H1 (cell line): ENCODE results near the gene PROZ. TPM values are rescaled to one million over a fixed set of nuclear protein-coding genes. Genes with fewer than 3 reads are reported as not detected.

ENCODE experiments used
- ATF3 ChIP-seq: IDR thresholded peaks from 2 replicates; pipeline ENCODE4 v1.6.1; 2011; ENCODE audit warnings: low read depth, mild to moderate bottlenecking, low read length; ENCODE audit not compliant: insufficient read depth
- TEAD4 ChIP-seq: IDR thresholded peaks from 2 replicates; pipeline ENCODE4 v1.6.1; 2012; ENCODE audit warnings: low read depth, low read length, inconsistent platforms, mixed read lengths
- polyA plus RNA-seq, 7 experiments: library from polyadenylated mRNA; depleted of rRNA in 3 of 7; stranded (reverse) in 5 of 7; unstranded in 2 of 7; fragments of >200 nt in 5 of 7; fragments of 200-250 nt in 2 of 7; gene quantifications; 1 replicate in 5 of 7; 2 replicates in 1 of 7; 4 replicates in 1 of 7; pipeline versions ENCODE4 v1.2.1 to v1.2.3, GENCODE V29; 2011 to 2013; ENCODE audit warnings: missing spikeins in 2 of 7, mixed read lengths in 2 of 7
- total RNA-seq: library from RNA; stranded (reverse); fragmentation: NEBNext Ultra II Directional; extraction: Animal tissue kit (Norgen Biotek cat#: 25700); gene quantifications from 2 replicates; pipeline ENCODE4 v1.2.1, GENCODE V29; 2021

Gene PROZ
- total and polyA plus RNA-seq, 2 of the 8 experiments (the other 6 are each of a cell fraction or from before 2014, with no cell fraction given): not detected

DNA sequence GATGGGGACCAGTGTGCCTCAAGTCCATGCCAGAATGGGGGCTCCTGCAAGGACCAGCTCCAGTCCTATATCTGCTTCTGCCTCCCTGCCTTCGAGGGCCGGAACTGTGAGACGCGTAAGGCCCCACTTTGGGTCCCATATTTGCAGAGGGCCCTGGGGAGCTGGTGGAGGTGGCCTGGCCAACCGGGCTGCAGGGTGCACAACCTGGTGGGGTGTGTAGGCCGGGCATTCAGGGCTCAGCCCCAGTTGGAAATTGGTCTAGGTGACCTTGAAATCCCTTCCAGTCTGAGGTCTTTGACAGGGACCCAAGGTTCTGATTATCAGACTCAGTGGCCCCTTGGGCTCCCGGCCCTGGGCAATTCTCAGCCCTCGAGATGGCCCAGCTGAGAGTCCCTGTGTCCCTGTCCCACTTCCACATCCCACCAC is 44.6 kb upstream of the PROZ start (continued):
- TF ChIP-seq TEAD4: no peak
- TF ChIP-seq ATF3: no peak
- TF ChIP-seq, all 59 proteins: peak for 0
